ENCODE results near the gene CARHSP1. TPM values are rescaled to one million over a fixed set of nuclear protein-coding genes. Genes with fewer than 3 reads are reported as not detected.

CARHSP1 gene
- total and polyA plus RNA-seq, 2 of the 8 experiments (the other 6 are each of a cell fraction or from before 2014, with no cell fraction given) = 292 to 300 TPM

GRCh38 chr16:8808613-8809353 lies 60.0 kb downstream of the CARHSP1 start:
- Histone ChIP-seq H3K27ac (ENCODE audit: low read depth, low read length) (no peak overlapping the region), H2BK20ac (ENCODE audit: low read length) (no peak overlapping the region), H4K20me1 (replicated peaks in 1 of 2; ENCODE audit: control insufficient read depth in 1 of 2, insufficient read depth in 2 of 2, low read length in 2 of 2) (peaks cover 0 to 5% of the 10 kb centered on the region in 2 experiments), H2BK12ac (ENCODE audit: low read depth, low read length) (no peak overlapping the region), H3K18ac (ENCODE audit: extremely low read depth, low read length) (no peak overlapping the region), H4K5ac (ENCODE audit: insufficient read length, low read depth, low read length) (no peak overlapping the region), H3K9me3 (ENCODE audit: insufficient read depth in 2 of 2, low read depth in 1 of 2, low read length in 1 of 2) (no peaks in the 10 kb centered on the region), H3K4me1 (replicated peaks in 1 of 4; ENCODE audit: control insufficient read depth in 3 of 4, insufficient read depth in 4 of 4, low read length in 3 of 4) (no peaks in the 10 kb centered on the region), H2BK5ac (ENCODE audit: low read depth, low read length) (no peak overlapping the region), H4K8ac (ENCODE audit: extremely low read depth, insufficient read depth, low read length) (no peak overlapping the region), H3K14ac (ENCODE audit: insufficient read length) (no peak overlapping the region), H3K56ac (replicated peaks; ENCODE audit: insufficient read length, low read depth, low read length) (no peak overlapping the region), H3K23ac (ENCODE audit: insufficient read length) (no peak overlapping the region), H3K4ac (replicated peaks; ENCODE audit: insufficient read length, low read depth, low read length) (no peak overlapping the region), H3K79me2 (ENCODE audit: control insufficient read depth in 1 of 2, insufficient read depth in 2 of 2, low read length in 2 of 2) (no peaks in the 10 kb centered on the region; a peak in 1 of 4 replicates), H3K4me3 (ENCODE audit: extremely low read depth in 1 of 4, insufficient read depth in 2 of 4, low read depth in 3 of 4, low read length in 4 of 4) (no peak overlapping the region), H2AFZ (ENCODE audit: low read length) (no peak overlapping the region), H3K4me2 (ENCODE audit: insufficient read depth in 1 of 2, low read depth in 2 of 2, low read length in 2 of 2) (no peak overlapping the region), H3K79me1 (ENCODE audit: low read depth, low read length) (no peaks in the 10 kb centered on the region; the same call in none of the 2 replicates), H3K36me3 (ENCODE audit: control insufficient read depth in 2 of 4, insufficient read depth in 4 of 4, low read length in 3 of 4) (peaks cover 39 to 86% (median 68%) of the 10 kb centered on the region in 4 experiments), H2AK5ac (ENCODE audit: low read depth, low read length) (no peak overlapping the region), H2BK15ac (ENCODE audit: low read length) (no peak overlapping the region), H3K27me3 (replicated peaks in 1 of 4; ENCODE audit: control insufficient read depth in 3 of 4, extremely low read depth in 1 of 4, insufficient read depth in 3 of 4, low read length in 3 of 4) (no peaks in the 10 kb centered on the region), H4K91ac (replicated peaks; ENCODE audit: insufficient read length, low read length) (no peak overlapping the region), H2BK120ac (replicated peaks; ENCODE audit: low read depth, low read length) (no peak overlapping the region), H3K9ac (replicated peaks in 1 of 4; ENCODE audit: extremely low read depth in 1 of 4, low read depth in 3 of 4, low read length in 3 of 4) (0 out of 7 replicates have a peak overlapping the region, but pooled peaks of 1 of the 4 experiments have one; percentile 21), H3K23me2 (ENCODE audit: low read depth, low read length) (no peaks in the 10 kb centered on the region)
- ChIA-PET POLR2A (ENCODE audit: partially characterized antibody) (interaction anchor here (1.4 to 3.7 kb wide), 4 partner anchors 8 to 20 kb away, joined by 3 to 16 read pairs (median 7); partner anchors contain the start of genes PMM2 and TMEM186), CTCF (ENCODE audit: partially characterized antibody) (interaction anchor here (0.7 to 1.5 kb wide), 2 partner anchors 42 to 128 kb away, joined by 3 to 4 read pairs; no protein-coding TSS in a partner anchor)
- no peak for DNase-seq (ENCODE audit: low read depth in 1 of 2, low spot score in 2 of 2)
- no peak for FAIRE-seq
- TF ChIP-seq SP2 (IDR thresholded peaks at IDR 0.05; ENCODE audit: low read length) = no peak
- 92% methylated on average over 11 of the region's 11 CpGs; no CpG with 5 or more reads in 1 of the 2 experiments for WGBS, 2 experiments (ENCODE audit: extremely low coverage in 1 of 2, insufficient coverage in 1 of 2, insufficient read length in 1 of 2, insufficient replicate concordance in 2 of 2, low coverage in 1 of 2, low lambda C conversion rate in 2 of 2, missing lambda C conversion rate in 1 of 2)
